IMR-90 (cell line): ENCODE results near the gene CHD9. TPM values are rescaled to one million over a fixed set of nuclear protein-coding genes. Genes with fewer than 3 reads are reported as not detected.

Experiments used
- ATAC-seq: fragments of 200-7000 bp; cut with Tn5 transposase; 2 replicates; pipeline ENCODE4 v1.9.1; 2020; ENCODE audit warnings: low read depth, mild to moderate bottlenecking, moderate library complexity
- BruUV-seq: library from RNA; stranded (reverse); fragments of 400-500 nt; replicated peaks from 2 replicates; lab custom pipeline; 2021; lab: Mats Ljungman, UMichigan
- CTCF ChIA-PET: fragments of 300-600 bp; formaldehyde crosslinking; extraction: SDS; loops from one replicate; lab custom pipeline; 2021; ENCODE audit warnings: antibody characterized with exemption; lab: Yijun Ruan, JAX
- POLR2A ChIA-PET: fragments of 300-600 bp; sonication (Branson Sonifier 250); formaldehyde crosslinking; loops from one replicate; lab custom pipeline; 2022; ENCODE audit warnings: antibody characterized with exemption; ENCODE audit not compliant: unreplicated experiment; lab: Charles Lee
- DNase-seq: peaks from one replicate; pipeline ENCODE4 v3.0.0; 2013
- H2AFZ ChIP-seq: replicated peaks from 2 replicates; pipeline ENCODE3; 2013; ENCODE audit warnings: low read length, mild to moderate bottlenecking; ENCODE audit not compliant: poor library complexity
- H2AK5ac ChIP-seq: 2 replicates; pipeline ENCODE4 v1.6.1; 2013; ENCODE audit warnings: low read depth, low read length, inconsistent platforms
- H2AK9ac ChIP-seq: replicated peaks from 2 replicates; pipeline ENCODE3; 2013; ENCODE audit warnings: mild to moderate bottlenecking, low read depth, low read length, moderate library complexity; ENCODE audit not compliant: poor library complexity
- H2BK120ac ChIP-seq: 2 replicates; pipeline ENCODE4 v1.6.1; 2013; ENCODE audit warnings: low read depth, low read length, inconsistent platforms
- H2BK15ac ChIP-seq: 3 replicates; pipeline ENCODE4 v1.6.1; 2013; ENCODE audit warnings: low read depth, low read length, inconsistent platforms
- H2BK20ac ChIP-seq: 2 replicates; pipeline ENCODE4 v1.6.1; 2013; ENCODE audit warnings: low read depth, mild to moderate bottlenecking, inconsistent platforms, low read length, moderate library complexity
- H2BK5ac ChIP-seq: 2 replicates; pipeline ENCODE4 v1.6.1; 2013; ENCODE audit warnings: mild to moderate bottlenecking, low read depth, low read length, inconsistent platforms; ENCODE audit not compliant: poor library complexity, severe bottlenecking
- H3K14ac ChIP-seq: replicated peaks from 2 replicates; pipeline ENCODE4 v1.6.1; 2013; ENCODE audit warnings: low read depth, low read length, inconsistent platforms
- H3K18ac ChIP-seq: 2 replicates; pipeline ENCODE4 v1.6.1; 2013; ENCODE audit warnings: low read depth, low read length, control low read depth
- H3K23ac ChIP-seq: 2 replicates; pipeline ENCODE4 v1.6.1; 2013; ENCODE audit warnings: low read depth, low read length, inconsistent platforms
- H3K27ac ChIP-seq: 2 replicates; pipeline ENCODE4 v1.5.1; 2013; ENCODE audit warnings: mild to moderate bottlenecking, control low read depth, low read length; ENCODE audit not compliant: insufficient read depth
- H3K27me3 ChIP-seq: 2 replicates; pipeline ENCODE4 v1.6.1; 2013; ENCODE audit warnings: low read length; ENCODE audit not compliant: control insufficient read depth, insufficient read depth
- H3K36me3 ChIP-seq: 2 replicates; pipeline ENCODE4 v1.6.1; 2013; ENCODE audit warnings: low read length, mixed read lengths; ENCODE audit not compliant: control insufficient read depth, insufficient read depth
- H3K4ac ChIP-seq: 2 replicates; pipeline ENCODE4 v1.6.1; 2013; ENCODE audit warnings: low read depth, low read length, inconsistent platforms
- H3K4me1 ChIP-seq: 2 replicates; pipeline ENCODE4 v1.6.1; 2013; ENCODE audit warnings: low read length, mixed read lengths; ENCODE audit not compliant: control insufficient read depth, insufficient read depth
- H3K4me2 ChIP-seq: 2 replicates; pipeline ENCODE4 v1.6.1; 2013; ENCODE audit warnings: low read depth, mild to moderate bottlenecking, control low read depth, low read length, moderate library complexity
- H3K4me3 ChIP-seq: 2 replicates; pipeline ENCODE4 v1.5.1; 2013; ENCODE audit warnings: low read depth, mild to moderate bottlenecking, control low read depth, low read length, moderate library complexity; ENCODE audit not compliant: insufficient read depth
- H3K56ac ChIP-seq: 2 replicates; pipeline ENCODE4 v1.6.1; 2013; ENCODE audit warnings: low read length, inconsistent platforms; ENCODE audit not compliant: insufficient read depth; ENCODE audit errors: extremely low read depth
- H3K79me1 ChIP-seq, 2 experiments: 2 replicates each; pipeline ENCODE4 v1.6.1; 2013; ENCODE audit warnings: low read length in 2 of 2, inconsistent platforms in 1 of 2, low read depth in 1 of 2
- H3K9ac ChIP-seq: 2 replicates; pipeline ENCODE4 v1.6.1; 2013; ENCODE audit warnings: low read depth, low read length, control low read depth
- H3K9me1 ChIP-seq: 2 replicates; pipeline ENCODE4 v1.6.1; 2013; ENCODE audit warnings: low read length, inconsistent platforms; ENCODE audit not compliant: insufficient read depth
- H3K9me3 ChIP-seq: 2 replicates; pipeline ENCODE4 v1.6.1; 2013; ENCODE audit warnings: low read length; ENCODE audit not compliant: control insufficient read depth, insufficient read depth
- H4K20me1 ChIP-seq: 2 replicates; pipeline ENCODE4 v1.6.1; 2013; ENCODE audit warnings: low read length, inconsistent platforms; ENCODE audit not compliant: insufficient read depth
- H4K5ac ChIP-seq: 2 replicates; pipeline ENCODE4 v1.6.1; 2013; ENCODE audit warnings: mild to moderate bottlenecking, low read depth, low read length, control low read depth
- H4K8ac ChIP-seq, 2 experiments: 2 replicates each; pipeline ENCODE4 v1.6.1; 2013; ENCODE audit warnings: low read depth in 2 of 2, low read length in 2 of 2, control low read depth in 1 of 2, inconsistent platforms in 1 of 2
- H4K91ac ChIP-seq: 2 replicates; pipeline ENCODE4 v1.6.1; 2013; ENCODE audit warnings: low read depth, low read length, inconsistent platforms; ENCODE audit not compliant: insufficient read depth
- NFE2L2 ChIP-seq: fragments of 150-350 bp; IDR thresholded peaks from 2 replicates; pipeline ENCODE4 v1.6.1; 2016; ENCODE audit warnings: low read depth, mild to moderate bottlenecking, low read length
- WGBS, 2 experiments: methylation state at CpG; one replicate each; pipeline versions ENCODE4 v1.1.5 to v1.1.7; 2013; ENCODE audit warnings: missing lambda C conversion rate in 2 of 2; ENCODE audit not compliant: insufficient read length in 1 of 2; ENCODE audit errors: extremely low coverage in 2 of 2; 5-methylcytosine and 5-hydroxymethylcytosine counted together
- dilution Hi-C: fragments of 300-500 bp; cut with HindIII; formaldehyde crosslinking; loops from one replicate; pipeline ENCODE4 v1.14.3; 2018; ENCODE audit warnings: low sequenced_read_pairs; ENCODE audit not compliant: unreplicated experiment
- in situ Hi-C: fragments of 300-500 bp; cut with MboI; formaldehyde crosslinking; loops from 3 replicates; pipeline ENCODE4 v1.14.3; 2019; ENCODE audit warnings: low sequenced_read_pairs, inconsistent platforms, mixed read lengths
- intact Hi-C: fragments of 100-400 bp; cut with micrococcal nuclease; formaldehyde crosslinking; loops from 2 replicates; pipeline ENCODE4 v1.10.0; 2022
- microRNA-seq, 2 experiments: library from miRNA; stranded (forward) in 1 of 2; unstranded in 1 of 2; fragments of 10-50 nt in 1 of 2; fragments of <30 nt in 1 of 2; gene quantifications in 1 of 2; microRNA quantifications in 1 of 2; one replicate each; pipeline versions ENCODE3 to v1.1.0; 2013 to 2020; ENCODE audit not compliant: insufficient read depth in 1 of 2, insufficient read length in 1 of 2, unreplicated experiment in 1 of 2
- polyA plus RNA-seq, 3 experiments: library from polyadenylated mRNA; depleted of rRNA; stranded (reverse); fragments of >200 nt; gene quantifications; 2 replicates each; pipeline ENCODE4 v1.2.3, GENCODE V29; 2012; ENCODE audit warnings: low replicate concordance in 1 of 3
- small RNA-seq, 5 experiments: library from RNA; depleted of rRNA; stranded (forward); fragments of <200 nt; gene quantifications; one replicate each; pipeline ENCODE3, GENCODE V24; 2012
- total RNA-seq: library from RNA; depleted of rRNA; stranded (reverse); fragments of >200 nt; gene quantifications from 2 replicates; pipeline ENCODE4 v1.2.3, GENCODE V29; 2012; rRNA removed

Gene CHD9
- total and polyA plus RNA-seq, 2 of the 4 experiments (the other 2 are of a cell fraction): 9.1 to 48.8 TPM

GRCh38 chr16:53378138-53378537, 323.3 kb downstream of the CHD9 start:
- intact Hi-C loops (no loop called here), in situ Hi-C loops (no loop called here), dilution Hi-C loops (no loop called here)
- peaks cover 2% of the 10 kb centered on the region; the same call in 1 of the 2 replicates for H3K9me3 ChIP-seq
- no peak overlapping the region for H3K56ac ChIP-seq
- H3K4me1 ChIP-seq: no peaks in the 10 kb centered on the region
- ChIA-PET POLR2A (no interaction called here), CTCF (no interaction called here)
- no peak overlapping the region for H3K18ac ChIP-seq
- H3K79me1 ChIP-seq: no peaks in the 10 kb centered on the region
- no peak overlapping the region for H2BK15ac ChIP-seq
- H4K20me1 ChIP-seq: no peaks in the 10 kb centered on the region
- no peak overlapping the region for H3K4me3 ChIP-seq
- H3K9me1 ChIP-seq: no peaks in the 10 kb centered on the region
- no TSS peak for BruUV-seq
- no peak overlapping the region for H3K27ac ChIP-seq
- no peak overlapping the region for H3K4me2 ChIP-seq
- H3K36me3 ChIP-seq: no peaks in the 10 kb centered on the region
- no peak overlapping the region for H4K91ac ChIP-seq
- no peak overlapping the region for H2AFZ ChIP-seq
- WGBS, 2 experiments: 0% methylated on average over 1 of the region's 5 CpGs; no CpG with 5 or more reads in 1 of the 2 experiments
- ATAC-seq (no peak), DNase-seq (no peak)
- H3K9ac ChIP-seq: no peak overlapping the region
- peaks cover 9% of the 10 kb centered on the region for H3K27me3 ChIP-seq
- H2BK5ac ChIP-seq: no peak overlapping the region
- no peak overlapping the region for H3K23ac ChIP-seq
- no peak overlapping the region for H2AK9ac ChIP-seq
- H2AK5ac ChIP-seq: no peak overlapping the region
- no peak overlapping the region for H2BK20ac ChIP-seq
- H4K8ac ChIP-seq: no peak overlapping the region
- no peak overlapping the region for H3K4ac ChIP-seq
- H2BK120ac ChIP-seq: no peak overlapping the region
- TF ChIP-seq NFE2L2: no peak
- H4K5ac ChIP-seq: no peak overlapping the region
- no peak overlapping the region for H3K14ac ChIP-seq

Small RNA genes lying within 50 kb of the gene (microRNA-seq; reads per million reads assigned to microRNA genes)
- gene RF01210 (ENCODE audit: insufficient read depth, insufficient read length) (not detected), gene RNA5SP427 (ENCODE audit: insufficient read depth, insufficient read length) (not detected)

Small RNA genes lying within 50 kb of the gene (small RNA-seq; reads per million reads assigned to genes)
- gene RF01210: 0 reads per million in 5 experiments
- gene RNA5SP427: 0 reads per million in 5 experiments

Other genes starting within 250 kb of the CHD9 start
- 1.1 TPM in 2 replicates for gene CHD9NB, start 2.1 kb upstream of the CHD9 start, total RNA-seq
- 0.94 and 1.2 TPM in 2 replicates for gene CHD9NB, start 2.1 kb upstream of the CHD9 start, polyA plus RNA-seq (2012; rRNA removed)